VCaP (cell line): ENCODE measurements around the gene SIN3B.

Source experiments
- H3K27ac ChIP-seq: fragments of 450-650 bp; 2 replicates; pipeline ENCODE4 v1.5.1; 2017
- TF ChIP-seq, protein P1 (sequence below): fragments of 450-650 bp; conservative IDR thresholded peaks from 2 replicates; pipeline ENCODE4 v1.5.1; 2017; ENCODE audit warnings: mild to moderate bottlenecking, moderate library complexity

Gene SIN3B, protein sequence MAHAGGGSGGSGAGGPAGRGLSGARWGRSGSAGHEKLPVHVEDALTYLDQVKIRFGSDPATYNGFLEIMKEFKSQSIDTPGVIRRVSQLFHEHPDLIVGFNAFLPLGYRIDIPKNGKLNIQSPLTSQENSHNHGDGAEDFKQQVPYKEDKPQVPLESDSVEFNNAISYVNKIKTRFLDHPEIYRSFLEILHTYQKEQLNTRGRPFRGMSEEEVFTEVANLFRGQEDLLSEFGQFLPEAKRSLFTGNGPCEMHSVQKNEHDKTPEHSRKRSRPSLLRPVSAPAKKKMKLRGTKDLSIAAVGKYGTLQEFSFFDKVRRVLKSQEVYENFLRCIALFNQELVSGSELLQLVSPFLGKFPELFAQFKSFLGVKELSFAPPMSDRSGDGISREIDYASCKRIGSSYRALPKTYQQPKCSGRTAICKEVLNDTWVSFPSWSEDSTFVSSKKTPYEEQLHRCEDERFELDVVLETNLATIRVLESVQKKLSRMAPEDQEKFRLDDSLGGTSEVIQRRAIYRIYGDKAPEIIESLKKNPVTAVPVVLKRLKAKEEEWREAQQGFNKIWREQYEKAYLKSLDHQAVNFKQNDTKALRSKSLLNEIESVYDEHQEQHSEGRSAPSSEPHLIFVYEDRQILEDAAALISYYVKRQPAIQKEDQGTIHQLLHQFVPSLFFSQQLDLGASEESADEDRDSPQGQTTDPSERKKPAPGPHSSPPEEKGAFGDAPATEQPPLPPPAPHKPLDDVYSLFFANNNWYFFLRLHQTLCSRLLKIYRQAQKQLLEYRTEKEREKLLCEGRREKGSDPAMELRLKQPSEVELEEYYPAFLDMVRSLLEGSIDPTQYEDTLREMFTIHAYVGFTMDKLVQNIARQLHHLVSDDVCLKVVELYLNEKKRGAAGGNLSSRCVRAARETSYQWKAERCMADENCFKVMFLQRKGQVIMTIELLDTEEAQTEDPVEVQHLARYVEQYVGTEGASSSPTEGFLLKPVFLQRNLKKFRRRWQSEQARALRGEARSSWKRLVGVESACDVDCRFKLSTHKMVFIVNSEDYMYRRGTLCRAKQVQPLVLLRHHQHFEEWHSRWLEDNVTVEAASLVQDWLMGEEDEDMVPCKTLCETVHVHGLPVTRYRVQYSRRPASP

DNA sequence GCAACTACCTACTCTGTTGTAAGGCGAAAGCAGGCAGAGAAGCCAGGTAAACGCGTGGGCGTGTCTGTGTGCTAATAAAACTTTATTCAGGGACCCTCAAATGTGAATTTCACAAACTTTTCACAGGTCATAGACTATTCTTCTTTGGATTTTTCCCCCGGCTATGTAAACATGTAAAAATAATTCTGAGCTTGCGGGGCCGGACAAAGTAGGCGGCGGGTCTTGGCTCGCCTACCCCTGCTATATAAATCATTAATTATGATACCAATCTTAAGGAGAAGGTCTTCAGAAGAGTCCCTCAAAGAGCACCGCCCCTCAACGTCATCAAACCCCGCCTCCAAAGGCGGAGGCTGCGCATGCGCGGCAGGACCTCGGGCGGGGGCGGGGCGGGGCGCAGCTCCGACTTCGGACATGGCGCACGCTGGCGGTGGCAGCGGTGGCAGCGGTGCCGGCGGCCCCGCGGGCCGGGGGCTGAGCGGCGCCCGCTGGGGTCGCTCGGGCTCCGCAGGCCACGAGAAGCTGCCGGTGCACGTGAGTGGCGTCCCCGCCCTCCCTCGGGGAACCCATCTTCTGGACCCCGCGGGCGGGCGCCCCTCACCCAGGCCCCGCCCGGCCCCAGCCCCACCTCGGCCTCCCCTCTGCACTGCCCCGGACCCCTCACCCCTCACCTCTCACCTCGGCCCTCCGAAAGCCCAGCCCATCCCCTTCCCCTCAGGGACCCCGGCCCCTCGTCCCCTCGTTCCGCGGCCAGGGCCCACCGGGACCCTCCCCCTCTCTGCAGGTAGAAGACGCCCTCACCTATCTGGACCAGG, at the start of gene SIN3B:
SIN3B (plus strand) TSS at position 389 of the 812 bp plus-strand sequence; CDS start at position 412, 23 bp downstream.
- H3K27ac ChIP-seq, result peak within 1 kb of the TSS; percentile 87
- TF ChIP-seq, protein P1, sequence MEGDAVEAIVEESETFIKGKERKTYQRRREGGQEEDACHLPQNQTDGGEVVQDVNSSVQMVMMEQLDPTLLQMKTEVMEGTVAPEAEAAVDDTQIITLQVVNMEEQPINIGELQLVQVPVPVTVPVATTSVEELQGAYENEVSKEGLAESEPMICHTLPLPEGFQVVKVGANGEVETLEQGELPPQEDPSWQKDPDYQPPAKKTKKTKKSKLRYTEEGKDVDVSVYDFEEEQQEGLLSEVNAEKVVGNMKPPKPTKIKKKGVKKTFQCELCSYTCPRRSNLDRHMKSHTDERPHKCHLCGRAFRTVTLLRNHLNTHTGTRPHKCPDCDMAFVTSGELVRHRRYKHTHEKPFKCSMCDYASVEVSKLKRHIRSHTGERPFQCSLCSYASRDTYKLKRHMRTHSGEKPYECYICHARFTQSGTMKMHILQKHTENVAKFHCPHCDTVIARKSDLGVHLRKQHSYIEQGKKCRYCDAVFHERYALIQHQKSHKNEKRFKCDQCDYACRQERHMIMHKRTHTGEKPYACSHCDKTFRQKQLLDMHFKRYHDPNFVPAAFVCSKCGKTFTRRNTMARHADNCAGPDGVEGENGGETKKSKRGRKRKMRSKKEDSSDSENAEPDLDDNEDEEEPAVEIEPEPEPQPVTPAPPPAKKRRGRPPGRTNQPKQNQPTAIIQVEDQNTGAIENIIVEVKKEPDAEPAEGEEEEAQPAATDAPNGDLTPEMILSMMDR, result no peak

DNA sequence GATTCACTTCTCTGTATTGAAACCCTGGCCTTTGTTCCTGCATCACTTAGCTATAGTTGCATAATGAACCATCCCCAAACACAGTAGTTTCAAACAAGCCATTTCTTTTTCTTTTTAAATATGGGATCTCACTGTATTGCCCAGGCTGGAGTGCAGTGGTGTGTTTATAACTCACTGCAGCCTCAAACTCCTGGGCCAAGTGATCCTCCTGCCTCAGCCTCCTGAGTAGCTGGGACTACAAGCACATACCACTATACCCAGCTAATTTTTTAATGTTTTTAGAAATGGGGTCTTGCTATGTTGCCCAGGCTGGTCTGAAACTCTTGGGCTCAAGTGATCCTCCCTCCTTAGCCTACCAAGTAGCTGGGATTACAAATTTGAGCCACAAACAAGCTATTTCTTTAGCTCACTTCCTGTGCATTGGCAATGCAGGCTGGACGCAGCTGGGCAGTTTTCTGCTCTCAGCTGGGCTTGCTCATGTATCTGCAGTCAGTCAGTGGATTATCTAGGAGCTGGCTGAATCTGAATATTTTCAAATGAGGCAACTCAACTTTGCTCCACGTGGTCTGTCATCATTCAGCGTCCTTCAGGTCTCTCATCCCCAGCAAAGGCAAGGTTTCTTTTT, 49.5 kb upstream of the SIN3B start:
- H3K27ac ChIP-seq, result no peak overlapping the region
- TF ChIP-seq, protein P1, result no peak

DNA sequence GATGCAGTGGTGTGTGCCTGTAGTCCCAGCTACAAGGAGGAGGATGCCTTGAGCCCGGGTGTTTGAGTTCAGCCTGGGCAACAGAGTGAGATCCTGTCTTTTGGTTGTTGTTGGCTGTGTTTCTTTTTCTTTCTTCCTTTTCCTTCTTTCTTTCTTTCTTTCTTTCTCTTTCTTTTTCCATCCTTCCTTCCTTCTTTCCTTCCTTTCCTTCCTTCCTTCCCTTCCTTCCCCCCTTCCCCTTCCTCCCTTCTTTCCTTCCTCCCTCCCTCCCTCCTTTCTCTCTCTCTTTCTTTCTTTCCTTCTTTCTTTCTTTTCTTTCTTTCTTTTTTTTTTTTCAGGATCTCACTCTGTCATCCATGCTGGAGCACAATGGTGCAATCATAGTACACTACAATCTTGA, 46.5 kb upstream of the SIN3B start:
- TF ChIP-seq, protein P1, result no peak
- no peak overlapping the region for H3K27ac ChIP-seq

DNA sequence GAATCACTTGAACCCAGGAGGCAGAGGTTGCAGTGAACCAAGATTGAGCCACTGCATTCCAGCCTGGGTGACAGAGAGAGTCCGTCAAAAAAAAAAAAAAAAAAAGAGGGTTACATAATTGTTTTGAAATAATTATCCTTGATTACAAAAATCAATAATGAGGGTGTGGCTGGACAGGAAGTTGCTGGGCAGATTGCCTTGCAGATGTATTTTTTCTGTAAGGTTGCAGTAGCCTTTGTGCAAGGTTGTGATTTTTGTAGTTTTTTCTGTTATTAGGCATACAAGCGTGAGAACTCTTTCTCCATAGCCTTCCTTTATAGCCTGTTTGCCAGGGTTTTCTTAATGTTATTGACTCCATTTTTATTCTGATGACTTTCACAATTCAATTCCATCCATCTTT, 40.7 kb upstream of the SIN3B start:
- TF ChIP-seq, protein P1, result no peak
- no peak overlapping the region for H3K27ac ChIP-seq

DNA sequence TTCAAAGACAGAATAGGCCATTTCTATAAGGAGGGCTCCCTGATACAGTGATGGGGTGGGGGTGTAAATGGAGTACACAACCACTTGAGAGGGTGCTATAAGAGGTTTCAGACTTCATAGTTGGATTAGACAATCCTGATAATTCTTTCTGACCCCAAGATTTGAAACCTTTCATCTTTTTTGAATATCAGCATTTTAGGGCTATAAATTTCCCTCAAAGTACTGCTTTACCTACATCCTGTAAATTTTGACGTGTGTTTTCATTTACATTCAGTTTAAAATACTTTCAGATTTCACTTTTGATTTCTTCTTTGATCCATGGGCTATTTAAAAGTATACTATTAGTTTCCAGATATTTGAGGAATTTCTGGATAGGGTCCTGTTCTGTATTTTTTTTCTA, 40.0 kb upstream of the SIN3B start:
- H3K27ac ChIP-seq, result no peak overlapping the region
- TF ChIP-seq, protein P1, result no peak

DNA sequence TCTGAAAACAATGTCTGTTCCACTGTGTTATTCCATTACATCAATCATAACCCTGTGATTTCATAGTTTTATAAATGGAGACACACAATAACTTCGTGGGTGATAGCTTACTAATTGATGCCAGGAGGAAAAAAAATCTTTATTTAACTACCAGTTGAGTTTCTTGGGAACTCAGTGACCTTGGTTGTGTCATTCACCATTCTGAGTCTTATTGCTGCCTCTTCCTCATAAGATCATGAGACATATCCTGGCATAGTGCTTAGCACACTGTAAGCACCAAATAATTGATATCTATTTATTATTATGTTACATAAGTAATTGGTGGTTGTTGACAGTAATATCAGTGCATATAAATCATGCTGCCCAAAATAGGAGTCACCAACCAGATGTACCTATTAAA, 39.1 kb upstream of the SIN3B start:
- TF ChIP-seq, protein P1, result no peak
- H3K27ac ChIP-seq, result no peak overlapping the region
